HG03571 (cell line): Measurements from ENCODE around the gene HOXA9.

ENCODE experiments used
- ATAC-seq: cut with Tn5 transposase; IDR thresholded peaks from one replicate; pipeline ENCODE4 v1.9.1; 2021; ENCODE audit not compliant: unreplicated experiment

Gene HOXA9

GRCh38 chr7:27201580-27202017 is 36.3 kb upstream of the HOXA9 start:
- no peak for ATAC-seq

- no peak for ATAC-seq
These were observed 35.6 kb upstream of the HOXA9 start for GRCh38 chr7:27200761-27201579.

- no peak for ATAC-seq
These were observed 34.8 kb upstream of the HOXA9 start, which contains the start of gene HOXA13 for GRCh38 chr7:27199849-27200760. HOXA13 (minus strand) TSS chr7:27200091; CDS start chr7:27200077, 14 bp downstream.

- no peak for ATAC-seq
These were observed 33.8 kb upstream of the HOXA9 start for GRCh38 chr7:27198871-27199801.

- no peak for ATAC-seq
These were observed 33.0 kb upstream of the HOXA9 start for GRCh38 chr7:27198138-27198841.

GRCh38 chr7:27197137-27198042 is 32.1 kb upstream of the HOXA9 start:
- no peak for ATAC-seq

GRCh38 chr7:27196287-27196767 is 31.0 kb upstream of the HOXA9 start:
- ATAC-seq: no peak

GRCh38 chr7:27194686-27195379 is 29.5 kb upstream of the HOXA9 start:
- no peak for ATAC-seq

- ATAC-seq: no peak
These were observed 28.6 kb upstream of the HOXA9 start for GRCh38 chr7:27194002-27194352.

GRCh38 chr7:27193335-27194001 is 28.1 kb upstream of the HOXA9 start:
- no peak for ATAC-seq

- no peak for ATAC-seq
These were observed 27.4 kb upstream of the HOXA9 start for GRCh38 chr7:27192546-27193334.

- ATAC-seq: no peak
These were observed 26.7 kb upstream of the HOXA9 start for GRCh38 chr7:27191833-27192545.

GRCh38 chr7:27191161-27191731 is 25.9 kb upstream of the HOXA9 start:
- no peak for ATAC-seq

GRCh38 chr7:27189997-27190748 is 24.8 kb upstream of the HOXA9 start:
- ATAC-seq: no peak

- ATAC-seq: no peak
These were observed 24.1 kb upstream of the HOXA9 start for GRCh38 chr7:27189295-27189996.
